Stimulated activated naive CD8-positive, alpha-beta T cell treated with anti-CD3 and anti-CD28 coated beads, Interleukin-15, amount 100 ng/mL, for 72 hours (primary cell): Measurements from ENCODE around the gene TCF7.

ENCODE experiments used
- ATAC-seq: fragments of 150-1000 bp; cut with Tn5 transposase; 2 replicates; pipeline ENCODE4 v1.10.0; 2021; ENCODE audit warnings: mild to moderate bottlenecking, moderate library complexity
- DNase-seq, 2 donors: peaks; one replicate each; pipeline ENCODE4 v3.0.0; 2021 to 2022
- H3K27ac Mint-ChIP-seq, 2 donors: one replicate each; pipeline ENCODE4 v1.8.0; 2022; ENCODE audit warnings: mild to moderate bottlenecking in 2 of 2, mixed read lengths in 2 of 2, moderate library complexity in 2 of 2
- H3K27me3 Mint-ChIP-seq: one replicate; pipeline ENCODE4 v1.8.0; 2022; ENCODE audit warnings: mixed read lengths
- H3K4me1 Mint-ChIP-seq: one replicate; pipeline ENCODE4 v1.8.0; 2022; ENCODE audit warnings: mild to moderate bottlenecking, mixed read lengths
- H3K4me3 Mint-ChIP-seq, 2 donors: one replicate each; pipeline ENCODE4 v1.8.0; 2022; ENCODE audit warnings: mild to moderate bottlenecking in 2 of 2, mixed read lengths in 2 of 2, moderate library complexity in 1 of 2
- H3K9me3 Mint-ChIP-seq, 2 donors: one replicate each; pipeline ENCODE4 v1.8.0; 2022; ENCODE audit warnings: mixed read lengths in 2 of 2

TCF7 gene

GRCh38 chr5:134116789-134117761 lies 2.6 kb downstream of the TCF7 start:
- Mint-ChIP-seq H3K4me1 (peaks cover 80% of the 10 kb centered on the region), H3K27ac (peak overlapping the region; percentile 52 to 71), H3K4me3 (peak overlapping the region; percentile 80 to 88), H3K27me3 (no peaks in the 10 kb centered on the region), H3K9me3 (no peaks in the 10 kb centered on the region)
- DNase-seq: no peak
- ATAC-seq: no peak

DNA sequence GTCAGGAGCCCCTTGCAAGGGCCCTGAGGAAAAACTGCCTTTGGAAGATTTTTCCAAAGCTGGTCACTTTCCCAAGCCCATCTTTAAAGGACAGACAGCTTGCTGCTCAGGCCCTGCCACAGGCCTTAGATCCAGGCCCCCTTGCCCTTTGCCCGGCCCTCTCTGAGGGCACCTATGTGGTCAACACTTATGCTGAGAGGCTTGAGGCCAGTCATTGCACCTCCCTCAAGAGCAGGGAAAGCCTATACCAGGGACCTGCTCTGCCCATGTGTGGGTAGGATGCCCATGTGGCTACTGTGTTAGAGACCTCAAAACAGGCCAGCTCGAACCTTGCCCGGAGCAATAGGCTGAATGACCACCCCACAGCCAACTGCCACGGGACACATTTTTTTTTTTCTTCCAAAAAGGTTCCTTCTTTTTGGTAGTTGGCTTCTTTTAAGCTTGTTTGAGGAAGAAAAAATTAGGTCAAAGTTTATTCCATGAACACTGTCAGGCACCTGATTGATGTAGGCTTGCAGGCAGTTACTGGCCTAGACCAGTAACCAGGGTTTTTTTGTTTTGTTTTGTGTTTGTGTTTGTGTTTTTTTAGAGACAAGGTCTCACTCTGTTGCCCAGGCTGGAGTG lies 3.8 kb downstream of the TCF7 start:
- ATAC-seq: no peak
- Mint-ChIP-seq H3K4me3 (peak overlapping the region; percentile 80 to 88), H3K27me3 (no peaks in the 10 kb centered on the region), H3K4me1 (peaks cover 80% of the 10 kb centered on the region), H3K27ac (peak overlapping the region in 1 of 2 donors; percentile 57), H3K9me3 (no peaks in the 10 kb centered on the region)
- no peak for DNase-seq

GRCh38 chr5:134119720-134120119 lies 5.2 kb downstream of the TCF7 start:
- H3K4me1 Mint-ChIP-seq: peaks cover 84% of the 10 kb centered on the region
- H3K9me3 Mint-ChIP-seq: no peaks in the 10 kb centered on the region
- ATAC-seq (no peak), DNase-seq (no peak)
- peak overlapping the region; percentile 80 to 88 for H3K4me3 Mint-ChIP-seq
- H3K27me3 Mint-ChIP-seq: no peaks in the 10 kb centered on the region
- peak overlapping the region; percentile 32 to 89 for H3K27ac Mint-ChIP-seq

GRCh38 chr5:134120386-134121138 lies 6.1 kb downstream of the TCF7 start:
- H3K4me3 Mint-ChIP-seq: peak overlapping the region; percentile 80 to 88
- ATAC-seq (no peak), DNase-seq (no peak)
- peak overlapping the region; percentile 16 to 91 for H3K27ac Mint-ChIP-seq
- peaks cover 93% of the 10 kb centered on the region for H3K4me1 Mint-ChIP-seq
- H3K27me3 Mint-ChIP-seq: no peaks in the 10 kb centered on the region
- no peaks in the 10 kb centered on the region for H3K9me3 Mint-ChIP-seq

DNA sequence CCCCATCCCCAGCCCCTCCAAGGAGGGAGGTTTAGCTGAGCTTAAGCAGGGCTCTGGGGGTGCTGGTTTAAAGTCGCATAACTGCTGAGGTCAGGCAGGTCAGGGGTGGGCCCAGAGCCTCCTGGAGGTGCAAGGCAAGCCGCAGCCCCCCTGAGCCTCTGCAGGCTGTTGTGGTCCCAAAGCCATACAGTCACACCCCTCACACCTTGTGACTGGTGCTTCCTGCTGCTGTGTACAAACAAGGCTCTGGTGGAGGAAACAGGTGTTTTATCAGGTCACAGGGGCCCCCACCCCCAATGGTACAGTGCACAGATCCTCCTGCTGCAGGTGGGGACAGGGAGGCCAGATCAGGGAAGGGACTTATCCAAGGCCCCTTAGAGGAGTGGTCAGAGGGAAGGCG lies 8.0 kb downstream of the TCF7 start:
- Mint-ChIP-seq H3K4me3 (peak overlapping the region; percentile 80 to 88), H3K27me3 (no peaks in the 10 kb centered on the region), H3K27ac (peak overlapping the region in 1 of 2 donors; percentile 52), H3K4me1 (peaks cover 100% of the 10 kb centered on the region), H3K9me3 (no peaks in the 10 kb centered on the region)
- ATAC-seq (peak; percentile 24), DNase-seq (no peak)

DNA sequence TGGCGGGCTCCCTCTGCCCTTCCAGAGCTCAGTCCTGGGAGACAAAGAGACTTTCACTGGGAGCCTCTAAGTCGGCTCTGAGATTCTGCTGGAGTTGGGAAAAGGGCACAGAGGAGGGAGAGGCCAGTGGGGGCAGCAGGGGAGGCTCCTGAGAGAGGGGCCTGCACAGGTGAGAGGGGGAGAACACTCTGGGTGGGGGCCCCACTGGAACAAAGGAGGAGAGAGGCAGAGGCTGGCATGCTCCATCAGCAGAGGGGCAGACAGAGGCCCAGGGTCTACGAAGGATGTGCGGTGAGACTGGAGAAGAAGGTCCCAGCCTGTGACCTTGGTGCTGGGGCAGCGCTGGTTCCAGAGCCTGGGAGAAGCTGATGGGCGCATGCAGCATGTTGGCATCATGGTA lies 8.9 kb downstream of the TCF7 start:
- DNase-seq (no peak), ATAC-seq (no peak)
- Mint-ChIP-seq H3K4me3 (peak overlapping the region; percentile 80 to 88), H3K9me3 (no peaks in the 10 kb centered on the region), H3K27ac (peak overlapping the region; percentile 80 to 91), H3K4me1 (peaks cover 100% of the 10 kb centered on the region), H3K27me3 (no peaks in the 10 kb centered on the region)

DNA sequence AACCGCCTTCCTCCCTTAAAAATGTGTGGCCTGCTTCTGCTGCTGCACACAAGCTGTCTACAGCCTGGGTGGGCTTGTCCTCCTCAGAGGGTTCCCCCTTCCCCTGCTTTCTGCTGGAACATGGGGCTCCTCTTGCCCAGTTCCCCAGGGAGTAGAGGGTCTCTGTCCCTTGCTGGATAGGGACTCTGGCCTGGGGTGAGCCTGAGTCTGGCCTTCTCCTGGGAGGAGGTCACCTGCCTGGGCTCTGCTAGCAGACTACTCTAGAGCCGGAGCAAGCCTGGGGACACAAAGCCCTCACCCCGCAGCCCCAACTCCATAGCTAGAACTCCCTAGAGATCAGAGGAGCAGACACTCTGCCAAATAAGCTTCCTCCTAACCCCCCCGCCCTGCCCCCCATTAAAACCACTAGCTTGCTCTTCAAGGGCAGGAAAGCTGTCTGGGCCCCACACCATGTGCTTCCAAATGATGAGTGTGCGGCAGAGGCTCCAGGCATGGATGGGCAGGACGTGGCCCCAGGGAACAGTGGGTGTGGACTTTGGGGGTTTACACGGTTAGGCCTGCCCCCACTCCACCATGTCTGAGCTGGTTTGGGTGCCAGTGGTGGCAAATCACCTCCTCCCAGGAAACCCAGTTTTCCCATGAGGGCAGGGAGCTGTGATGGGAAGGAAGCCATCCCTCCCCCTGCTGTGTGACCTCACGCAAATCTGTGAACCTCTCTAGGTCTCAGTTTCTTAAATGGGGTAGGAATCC lies 10.0 kb downstream of the TCF7 start:
- Mint-ChIP-seq H3K4me1 (peaks cover 100% of the 10 kb centered on the region), H3K27me3 (no peaks in the 10 kb centered on the region), H3K27ac (peak overlapping the region; percentile 93 to 95), H3K4me3 (peak overlapping the region; percentile 80 to 88), H3K9me3 (no peaks in the 10 kb centered on the region)
- ATAC-seq (no peak), DNase-seq (no peak)

DNA sequence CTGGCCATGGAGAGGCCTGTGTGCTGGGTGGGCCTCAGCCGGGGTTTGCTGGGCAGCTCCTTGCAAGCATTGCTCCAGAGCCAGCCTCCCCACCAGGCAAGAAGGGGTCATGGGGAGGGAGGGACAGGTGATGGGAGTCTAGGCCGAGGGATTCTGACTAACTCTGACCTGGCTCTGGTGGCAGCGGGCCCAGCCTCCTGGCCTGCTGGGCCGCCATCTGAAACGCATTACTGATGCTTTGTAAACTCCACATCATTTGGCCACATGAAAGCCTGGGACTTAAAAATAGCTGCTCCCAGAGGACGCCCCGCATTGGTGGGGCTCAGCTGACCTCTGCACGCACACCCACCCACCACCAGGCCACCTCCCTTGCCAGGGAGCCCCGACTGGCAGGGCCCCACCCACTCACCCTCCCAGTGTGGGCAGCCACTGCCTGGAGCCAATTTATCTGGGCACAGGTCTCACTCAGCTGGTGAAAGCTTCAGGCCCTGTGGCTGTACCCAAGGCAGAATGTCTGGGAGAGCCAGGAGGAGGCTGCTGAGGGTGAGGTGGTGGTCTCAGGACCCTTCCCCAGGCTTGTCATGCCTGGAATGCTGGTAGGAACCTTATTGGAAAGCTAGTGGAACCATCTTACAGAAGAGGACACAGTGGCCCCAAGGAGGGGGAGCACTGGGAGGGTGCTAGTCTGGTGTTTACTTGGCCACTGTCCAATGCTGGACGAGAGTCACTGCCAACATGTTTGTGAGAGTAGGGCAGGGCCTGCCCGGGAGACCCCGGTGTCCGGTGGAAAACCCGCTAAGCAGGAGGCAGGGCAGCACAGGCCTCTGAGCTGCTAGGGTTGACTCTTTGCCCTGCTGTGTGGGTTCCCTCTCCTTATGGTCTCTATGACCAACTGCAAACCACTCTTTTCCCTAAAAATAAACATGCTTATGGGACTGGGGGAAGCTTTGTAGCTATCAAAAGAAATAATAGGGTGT lies 10.8 kb downstream of the TCF7 start:
- no peaks in the 10 kb centered on the region for H3K9me3 Mint-ChIP-seq
- H3K4me1 Mint-ChIP-seq: peaks cover 100% of the 10 kb centered on the region
- H3K27me3 Mint-ChIP-seq: no peaks in the 10 kb centered on the region
- peak overlapping the region; percentile 93 to 97 for H3K27ac Mint-ChIP-seq
- peak overlapping the region; percentile 80 to 88 for H3K4me3 Mint-ChIP-seq
- peak in 1 of 2 donors; percentile 58 for DNase-seq
- peak; percentile 18 for ATAC-seq

- Mint-ChIP-seq H3K27me3 (no peaks in the 10 kb centered on the region), H3K27ac (peak overlapping the region; percentile 94 to 97), H3K4me3 (peak overlapping the region; percentile 80 to 88), H3K4me1 (peaks cover 100% of the 10 kb centered on the region), H3K9me3 (no peaks in the 10 kb centered on the region)
- peak; percentile 27 for ATAC-seq
- DNase-seq: peak in 1 of 2 donors; percentile 66
Measured at GRCh38 chr5:134127376-134127861, 12.9 kb downstream of the TCF7 start.

GRCh38 chr5:134127988-134128647 lies 13.6 kb downstream of the TCF7 start:
- peak overlapping the region; percentile 80 to 88 for H3K4me3 Mint-ChIP-seq
- H3K27ac Mint-ChIP-seq: peak overlapping the region; percentile 94 to 97
- ATAC-seq (peak; percentile 3), DNase-seq (peak in 1 of 2 donors; percentile 63)
- H3K4me1 Mint-ChIP-seq: peaks cover 100% of the 10 kb centered on the region
- H3K9me3 Mint-ChIP-seq: no peaks in the 10 kb centered on the region
- no peaks in the 10 kb centered on the region for H3K27me3 Mint-ChIP-seq

GRCh38 chr5:134128648-134128995 lies 14.1 kb downstream of the TCF7 start:
- peaks cover 100% of the 10 kb centered on the region for H3K4me1 Mint-ChIP-seq
- peak overlapping the region; percentile 94 to 96 for H3K27ac Mint-ChIP-seq
- H3K4me3 Mint-ChIP-seq: peak overlapping the region; percentile 80 to 88
- DNase-seq (no peak), ATAC-seq (no peak)
- H3K9me3 Mint-ChIP-seq: no peaks in the 10 kb centered on the region
- H3K27me3 Mint-ChIP-seq: no peaks in the 10 kb centered on the region

- Mint-ChIP-seq H3K4me3 (peak overlapping the region; percentile 80 to 88), H3K27ac (peak overlapping the region; percentile 79 to 96), H3K27me3 (no peaks in the 10 kb centered on the region), H3K4me1 (peaks cover 100% of the 10 kb centered on the region), H3K9me3 (no peaks in the 10 kb centered on the region)
- DNase-seq (peak; percentile 59 to 60), ATAC-seq (peak; percentile 3)
Measured at GRCh38 chr5:134129411-134130238, 15.1 kb downstream of the TCF7 start.
